AML-193 (cell line): ENCODE results near the gene CSRP1.
"Not testable (repeated sequence)": the region's sequence is repeated elsewhere in the genome, so short reads cannot be mapped to it uniquely, and the experiment has no call there.

ENCODE experiments used
- DNase-seq, 2 experiments: peaks; one replicate each; lab custom pipeline; 2025; lab: John Stamatoyannopoulos, UW

Gene CSRP1

GRCh38 chr1:201537891-201538611 is 31.1 kb upstream of the CSRP1 start:
- no peak for DNase-seq

- DNase-seq, result no peak
These were observed 30.5 kb upstream of the CSRP1 start for GRCh38 chr1:201537467-201537866.

GRCh38 chr1:201537028-201537427 is 30.1 kb upstream of the CSRP1 start:
- no peak for DNase-seq

- no peak for DNase-seq
These were observed 29.6 kb upstream of the CSRP1 start for GRCh38 chr1:201536558-201536957.

- DNase-seq, result no peak
These were observed 29.0 kb upstream of the CSRP1 start for GRCh38 chr1:201535919-201536245.

GRCh38 chr1:201535046-201535918 is 28.4 kb upstream of the CSRP1 start:
- no peak for DNase-seq

GRCh38 chr1:201533836-201534235 is 26.9 kb upstream of the CSRP1 start:
- no peak for DNase-seq

- no peak for DNase-seq
These were observed 24.9 kb upstream of the CSRP1 start for GRCh38 chr1:201531551-201532425.

- DNase-seq, result peak in 1 of 2 experiments; percentile 8
These were observed 24.0 kb upstream of the CSRP1 start for GRCh38 chr1:201530741-201531531.

GRCh38 chr1:201528631-201529252 is 21.8 kb upstream of the CSRP1 start:
- DNase-seq, result no peak

GRCh38 chr1:201527879-201528278 is 21.0 kb upstream of the CSRP1 start:
- DNase-seq, result no peak

GRCh38 chr1:201525193-201525778 is 18.4 kb upstream of the CSRP1 start:
- no peak for DNase-seq

GRCh38 chr1:201520046-201520575 is 13.2 kb upstream of the CSRP1 start:
- not testable (repeated sequence) for DNase-seq

GRCh38 chr1:201518071-201518470 is 11.1 kb upstream of the CSRP1 start:
- no peak for DNase-seq

- no peak for DNase-seq
These were observed 10.7 kb upstream of the CSRP1 start for GRCh38 chr1:201517631-201518030.

GRCh38 chr1:201516511-201517127 is 9.7 kb upstream of the CSRP1 start:
- no peak for DNase-seq

GRCh38 chr1:201515895-201516294 is 9.0 kb upstream of the CSRP1 start:
- DNase-seq, result peak; percentile 27 to 43

- no peak for DNase-seq
These were observed 8.3 kb upstream of the CSRP1 start for GRCh38 chr1:201515062-201515750.

GRCh38 chr1:201514466-201514865 is 7.5 kb upstream of the CSRP1 start:
- DNase-seq, result no peak
